Subcutaneous adipose tissue (tissue), 4 donors: ENCODE results near the gene RNF151. TPM values are rescaled to one million over a fixed set of nuclear protein-coding genes. Genes with fewer than 3 reads are reported as not detected.

Experiments
- CTCF ChIP-seq: fragments of 450-650 bp; IDR thresholded peaks from one replicate; pipeline ENCODE4 v1.5.1; 2016; ENCODE audit warnings: low read depth, mild to moderate bottlenecking, control low read depth, antibody characterized with exemption, moderate library complexity
- total RNA-seq, 4 donors: library from RNA; depleted of rRNA; stranded (reverse); fragments of >200 nt; gene quantifications; one replicate each; pipeline ENCODE4 v1.1.0, GENCODE V29; 2016

RNF151 gene
- total RNA-seq, 4 donors from 2014 or later: not detected

DNA sequence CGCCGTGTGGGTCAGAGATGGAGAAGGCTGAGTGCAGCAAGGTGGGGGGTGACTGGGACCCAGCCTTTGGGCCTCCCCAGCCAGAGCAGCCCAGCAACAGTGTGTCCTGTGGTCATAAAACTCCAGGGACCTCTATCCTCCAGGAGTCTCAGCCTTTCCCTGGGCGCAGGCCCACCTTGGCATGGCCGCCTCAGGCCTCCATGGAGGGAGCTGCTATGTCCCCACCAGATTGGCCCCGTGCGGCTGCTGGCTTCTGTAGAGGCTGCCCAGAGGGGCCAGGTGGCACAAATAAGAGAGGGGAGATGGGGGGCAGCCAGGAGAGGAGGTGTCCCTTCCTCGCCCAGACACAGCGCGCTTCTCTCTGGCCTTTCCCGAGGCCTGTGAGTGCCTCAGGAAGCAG is 20.5 kb downstream of the RNF151 start:
- no peak for TF ChIP-seq CTCF

- no peak for TF ChIP-seq CTCF
Measured at GRCh38 chr16:1989209-1990100, 22.8 kb downstream of the RNF151 start, which contains the start of gene SYNGR3. SYNGR3 (plus strand) TSS chr16:1989970; CDS start chr16:1990103, 133 bp downstream.

GRCh38 chr16:1990101-1990350 is 23.4 kb downstream of the RNF151 start:
- TF ChIP-seq CTCF: no peak

- TF ChIP-seq CTCF: no peak
Measured at GRCh38 chr16:1990351-1991134, 23.9 kb downstream of the RNF151 start.

DNA sequence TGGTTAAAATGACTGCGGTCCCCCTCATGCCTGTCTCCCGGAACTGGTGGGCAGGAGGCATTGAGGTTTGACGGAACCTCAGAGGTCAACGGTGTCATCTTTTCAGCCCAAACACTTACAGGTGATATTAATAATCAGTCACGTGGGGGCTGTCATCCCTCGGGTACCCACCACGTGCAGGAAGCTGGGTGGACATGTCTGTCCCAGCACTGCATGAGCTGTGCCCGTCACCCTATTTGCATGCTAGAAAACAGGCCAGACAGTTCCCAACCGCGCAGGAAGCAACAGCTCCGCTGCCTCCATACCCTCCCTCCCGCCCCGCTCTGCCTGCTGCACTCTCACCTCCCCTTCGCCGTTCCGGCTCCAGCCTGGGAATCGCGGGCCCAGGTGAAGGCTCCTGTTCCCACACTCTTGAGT is 24.5 kb downstream of the RNF151 start:
- no peak for TF ChIP-seq CTCF

DNA sequence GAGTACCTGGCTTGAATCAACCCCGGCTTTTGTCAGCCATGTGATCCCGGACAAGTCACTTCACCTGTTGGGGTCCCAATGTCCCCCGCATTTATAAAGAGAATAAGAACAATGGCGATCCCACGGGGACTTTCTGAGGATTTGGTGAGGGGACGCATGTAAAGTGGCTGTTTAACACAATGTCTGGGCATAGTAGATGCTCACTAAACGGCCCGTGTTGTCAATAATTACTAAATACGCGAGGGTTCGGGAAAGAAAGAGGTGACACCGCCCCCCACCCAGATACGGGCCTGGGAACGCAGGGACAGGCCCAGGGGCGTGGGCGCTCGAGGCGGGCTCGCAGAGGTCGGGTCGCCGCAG is 24.9 kb downstream of the RNF151 start:
- no peak for TF ChIP-seq CTCF

GRCh38 chr16:1991948-1992703 is 25.5 kb downstream of the RNF151 start:
- no peak for TF ChIP-seq CTCF
